Ascending aorta (tissue), 2 donors: ENCODE results near the gene SCAP. TPM values are rescaled to one million over a fixed set of nuclear protein-coding genes. Genes with fewer than 3 reads are reported as not detected.

Experiments used
- DNase-seq, 2 donors: peaks; one replicate each; pipeline ENCODE4 v3.0.0-alpha.2; 2019; ENCODE audit warnings: low spot score in 2 of 2
- H3K27ac ChIP-seq, 2 donors: fragments of 200-600 bp; sonication (generic); one replicate each; pipeline ENCODE4 v1.5.1; 2016 to 2017; ENCODE audit warnings: mild to moderate bottlenecking in 1 of 2
- H3K27me3 ChIP-seq: fragments of 200-600 bp; sonication (generic); one replicate; pipeline ENCODE4 v1.5.1; 2017
- H3K36me3 ChIP-seq, 2 donors: fragments of 200-600 bp; sonication (generic); one replicate each; pipeline ENCODE4 v1.5.1; 2016
- H3K4me1 ChIP-seq, 2 donors: fragments of 200-600 bp; sonication (generic); one replicate each; pipeline ENCODE4 v1.5.1; 2016 to 2017; ENCODE audit warnings: mild to moderate bottlenecking in 1 of 2
- H3K4me3 ChIP-seq, 2 donors: fragments of 200-600 bp; sonication (generic); one replicate each; pipeline ENCODE4 v1.5.1; 2016 to 2017; ENCODE audit warnings: mild to moderate bottlenecking in 1 of 2
- H3K9me3 ChIP-seq, 2 donors: fragments of 200-600 bp; sonication (generic); one replicate each; pipeline ENCODE4 v1.5.1; 2016
- CTCF ChIP-seq, 3 experiments: fragments of 200-600 bp in 2 of 3; fragments of 450-650 bp in 1 of 3; sonication (generic) in 2 of 3; IDR thresholded peaks; one replicate each; pipeline ENCODE4 v1.5.1; 2016 to 2019; ENCODE audit warnings: antibody characterized with exemption in 3 of 3, mild to moderate bottlenecking in 1 of 3, moderate library complexity in 1 of 3
- intact Hi-C: fragments of 100-400 bp; cut with DNase I; formaldehyde crosslinking; loops from one replicate; pipeline ENCODE4 v1.15.1; 2023
- total RNA-seq: library from RNA; depleted of rRNA; stranded (reverse); fragments of >200 nt; gene quantifications from one replicate; pipeline ENCODE4 v1.1.0, GENCODE V29; 2016

Gene SCAP
- total RNA-seq, 1 donor from 2014 or later = 155 TPM

- Histone ChIP-seq H3K27me3 (no peaks in the 10 kb centered on the region), H3K9me3 (no peaks in the 10 kb centered on the region), H3K36me3 (peaks cover 76 to 89% of the 10 kb centered on the region in 2 donors), H3K4me3 (no peak overlapping the region), H3K4me1 (peaks cover 0 to 12% of the 10 kb centered on the region in 2 donors), H3K27ac (no peak overlapping the region)
- no peak for TF ChIP-seq CTCF (IDR thresholded peaks at IDR 0.05)
- DNase-seq = no peak
- intact Hi-C loops = no loop called here
These were observed 66.5 kb downstream of the SCAP start for GRCh38 chr3:47409284-47409683.

GRCh38 chr3:47408839-47409229 lies 66.9 kb downstream of the SCAP start:
- intact Hi-C loops = no loop called here
- peaks cover 72 to 85% of the 10 kb centered on the region in 2 donors for H3K36me3 ChIP-seq

GRCh38 chr3:47407896-47408838 lies 67.6 kb downstream of the SCAP start:
- H3K27ac ChIP-seq = no peak overlapping the region
- H3K4me3 ChIP-seq = no peak overlapping the region
- intact Hi-C loops = no loop called here
- peaks cover 0 to 12% of the 10 kb centered on the region in 2 donors for H3K4me1 ChIP-seq
- DNase-seq = no peak
- peaks cover 70 to 78% of the 10 kb centered on the region in 2 donors for H3K36me3 ChIP-seq
- no peaks in the 10 kb centered on the region for H3K27me3 ChIP-seq
- H3K9me3 ChIP-seq = no peaks in the 10 kb centered on the region
- no peak for TF ChIP-seq CTCF (IDR thresholded peaks at IDR 0.05)

More at GRCh38 chr3:47408839-47409229, 66.9 kb downstream of the SCAP start:
- no peak for TF ChIP-seq CTCF (IDR thresholded peaks at IDR 0.05)
- peaks cover 0 to 12% of the 10 kb centered on the region in 2 donors for H3K4me1 ChIP-seq
- no peaks in the 10 kb centered on the region for H3K27me3 ChIP-seq
- DNase-seq = no peak
- H3K9me3 ChIP-seq = no peaks in the 10 kb centered on the region
- no peak overlapping the region for H3K4me3 ChIP-seq
- H3K27ac ChIP-seq = no peak overlapping the region

GRCh38 chr3:47407237-47407636 lies 68.5 kb downstream of the SCAP start:
- Histone ChIP-seq H3K27ac (no peak overlapping the region), H3K4me3 (no peak overlapping the region), H3K4me1 (peaks cover 0 to 12% of the 10 kb centered on the region in 2 donors), H3K27me3 (no peaks in the 10 kb centered on the region), H3K36me3 (peaks cover 61 to 69% of the 10 kb centered on the region in 2 donors), H3K9me3 (no peaks in the 10 kb centered on the region)
- intact Hi-C loops = no loop called here
- DNase-seq = no peak
- TF ChIP-seq CTCF (IDR thresholded peaks at IDR 0.05) = no peak

GRCh38 chr3:47406762-47407149 lies 69.0 kb downstream of the SCAP start:
- Histone ChIP-seq H3K4me1 (peaks cover 0 to 12% of the 10 kb centered on the region in 2 donors), H3K4me3 (no peak overlapping the region), H3K27ac (no peak overlapping the region), H3K9me3 (no peaks in the 10 kb centered on the region), H3K27me3 (no peaks in the 10 kb centered on the region), H3K36me3 (peaks cover 59 to 64% of the 10 kb centered on the region in 2 donors)
- intact Hi-C loops = no loop called here
- TF ChIP-seq CTCF (IDR thresholded peaks at IDR 0.05) = no peak
- DNase-seq = no peak
